HFF-Myc (cell line): ENCODE results near the gene FSIP1.
A peak's percentile ranks its signal among the peaks of the same experiment; 100 is the strongest.

Experiments used
- DNase-seq: peaks from one replicate; pipeline ENCODE4 v3.0.0-alpha.2; 2011; ENCODE audit warnings: low read depth; ENCODE audit errors: extremely low read depth
- H3K4me3 ChIP-seq: replicated peaks from 2 replicates; pipeline ENCODE4 v1.5.1; 2011; ENCODE audit warnings: low read depth, mild to moderate bottlenecking, control low read depth, low read length
- CTCF ChIP-seq: IDR thresholded peaks from 2 replicates; pipeline ENCODE4 v1.5.1; 2012; ENCODE audit warnings: mild to moderate bottlenecking, low read depth, low read length, control low read depth; ENCODE audit errors: missing control alignments

FSIP1 gene

GRCh38 chr15:39584662-39585388 lies 197.8 kb downstream of the FSIP1 start:
- no peak for TF ChIP-seq CTCF
- peak overlapping the region; percentile 81 for H3K4me3 ChIP-seq
- DNase-seq: no peak

GRCh38 chr15:39584266-39584659 lies 198.4 kb downstream of the FSIP1 start:
- H3K4me3 ChIP-seq: peak overlapping the region; percentile 81
- peak; percentile 6 for DNase-seq
- TF ChIP-seq CTCF: no peak

GRCh38 chr15:39583596-39584265 lies 198.9 kb downstream of the FSIP1 start:
- peak; percentile 39 for TF ChIP-seq CTCF
- H3K4me3 ChIP-seq: peak overlapping the region; percentile 81
- peak; percentile 25 for DNase-seq

- DNase-seq: peak; percentile 5
- H3K4me3 ChIP-seq: peak overlapping the region; percentile 81
- TF ChIP-seq CTCF: no peak
These were observed 199.6 kb downstream of the FSIP1 start for GRCh38 chr15:39582977-39583595.

- peak overlapping the region; percentile 81 for H3K4me3 ChIP-seq
- DNase-seq: peak; percentile 22
- no peak for TF ChIP-seq CTCF
These were observed 200.2 kb downstream of the FSIP1 start for GRCh38 chr15:39582286-39582976.

- TF ChIP-seq CTCF: peak; percentile 34
- peak overlapping the region; percentile 81 for H3K4me3 ChIP-seq
- peak; percentile 38 for DNase-seq
These were observed 200.8 kb downstream of the FSIP1 start for GRCh38 chr15:39581793-39582285.
